SK-N-SH (cell line): Measurements from ENCODE around the gene ARHGAP45. TPM values are rescaled to one million over a fixed set of nuclear protein-coding genes. Genes with fewer than 3 reads are reported as not detected.
A peak's percentile ranks its signal among the peaks of the same experiment; 100 is the strongest.

ENCODE experiments used
- CTCF ChIA-PET: fragments of 300-600, 350-600 bp; formaldehyde crosslinking; extraction: SDS; loops from one replicate; lab custom pipeline; 2021; lab: Yijun Ruan, JAX
- POLR2A ChIA-PET: fragments of 350-600 bp; sonication (Branson Sonifier 250); formaldehyde crosslinking; extraction: SDS; loops from one replicate; lab custom pipeline; 2020; ENCODE audit warnings: antibody characterized with exemption, inconsistent platforms; lab: Yijun Ruan, JAX
- DNase-seq: peaks from one replicate; pipeline ENCODE4 v3.0.0; 2012
- H2AFZ ChIP-seq: fragments of 200-600 bp; sonication (generic); 2 replicates; pipeline ENCODE4 v1.8.1; 2016; ENCODE audit warnings: antibody characterized with exemption, mild to moderate bottlenecking, low read depth
- H3F3A ChIP-seq: fragments of 200-600 bp; sonication (generic); replicated peaks from 2 replicates; pipeline ENCODE3; 2016; ENCODE audit warnings: antibody characterized with exemption, mild to moderate bottlenecking; ENCODE audit not compliant: insufficient read depth
- H3K27ac ChIP-seq, 2 experiments: fragments of 200-500 bp in 1 of 2; fragments of 200-600 bp in 1 of 2; sonication (Bioruptor generic) in 1 of 2; sonication (generic), shearing (Covaris generic) in 1 of 2; 2 replicates each; pipeline versions ENCODE4 v1.5.1 to v1.6.1; 2014 to 2016; ENCODE audit warnings: low read depth in 2 of 2, inconsistent platforms in 1 of 2, low read length in 1 of 2, mild to moderate bottlenecking in 1 of 2, mixed read lengths in 1 of 2
- H3K27me3 ChIP-seq: fragments of 200-600 bp; sonication (generic), shearing (Covaris generic); 2 replicates; pipeline ENCODE4 v1.6.1; 2016; ENCODE audit warnings: mixed run types; ENCODE audit not compliant: insufficient read depth
- H3K36me3 ChIP-seq, 2 experiments: fragments of 200-500 bp in 1 of 2; fragments of 200-600 bp in 1 of 2; sonication (Bioruptor generic) in 1 of 2; sonication (generic) in 1 of 2; replicated peaks in 1 of 2; 2 replicates each; pipeline versions ENCODE3 to v1.5.1; 2014 to 2016; ENCODE audit warnings: low read length in 1 of 2, mild to moderate bottlenecking in 1 of 2; ENCODE audit not compliant: insufficient read depth in 2 of 2, control insufficient read depth in 1 of 2
- H3K4me1 ChIP-seq, 2 experiments: fragments of 200-500 bp in 1 of 2; fragments of 200-600 bp in 1 of 2; sonication (Bioruptor generic) in 1 of 2; sonication (generic), shearing (Covaris generic) in 1 of 2; 2 replicates each; pipeline versions ENCODE4 v1.5.1 to v1.6.1; 2014 to 2016; ENCODE audit warnings: low read depth in 1 of 2, low read length in 1 of 2, mixed run types in 1 of 2; ENCODE audit not compliant: insufficient read depth in 2 of 2, control insufficient read depth in 1 of 2
- H3K4me2 ChIP-seq: fragments of 200-600 bp; sonication (generic), shearing (Covaris generic); 2 replicates; pipeline ENCODE4 v1.6.1; 2017; ENCODE audit warnings: mixed run types
- H3K4me3 ChIP-seq, 2 experiments: fragments of 200-500 bp in 1 of 2; fragments of 200-600 bp in 1 of 2; sonication (Bioruptor generic) in 1 of 2; sonication (generic), shearing (Covaris generic) in 1 of 2; 2 replicates each; pipeline versions ENCODE4 v1.5.1 to v1.8.1; 2014 to 2016; ENCODE audit warnings: low read depth in 2 of 2, inconsistent platforms in 1 of 2, low read length in 1 of 2, mild to moderate bottlenecking in 1 of 2, mixed read lengths in 1 of 2, moderate library complexity in 1 of 2
- H3K79me2 ChIP-seq: fragments of 200-600 bp; sonication (generic); 2 replicates; pipeline ENCODE4 v1.8.1; 2017; ENCODE audit warnings: mild to moderate bottlenecking; ENCODE audit not compliant: insufficient read depth
- H3K9ac ChIP-seq: fragments of 200-600 bp; sonication (generic); 2 replicates; pipeline ENCODE4 v1.6.1; 2017; ENCODE audit warnings: mixed run types
- H3K9me2 ChIP-seq: fragments of 200-600 bp; sonication (generic); 2 replicates; pipeline ENCODE4 v1.6.1; 2017; ENCODE audit warnings: mixed run types
- H3K9me3 ChIP-seq: fragments of 200-600 bp; sonication (generic); 2 replicates; pipeline ENCODE4 v1.6.1; 2017; ENCODE audit warnings: mixed run types, mild to moderate bottlenecking, moderate library complexity
- H4K20me1 ChIP-seq: fragments of 200-600 bp; sonication (generic); 2 replicates; pipeline ENCODE4 v1.6.1; 2017; ENCODE audit warnings: mild to moderate bottlenecking, mixed run types; ENCODE audit not compliant: insufficient read depth
- EZH2phosphoT487 ChIP-seq: fragments of 200-600 bp; sonication (generic); IDR thresholded peaks from 2 replicates; pipeline ENCODE4 v1.6.1; 2017; ENCODE audit warnings: low read depth, mixed run types, mild to moderate bottlenecking, antibody characterized with exemption, moderate library complexity, borderline replicate concordance
- GATA2 ChIP-seq: sonication (generic); formaldehyde crosslinking; IDR thresholded peaks from 2 replicates; pipeline ENCODE4 v1.5.0; 2020; ENCODE audit warnings: mild to moderate bottlenecking, missing genetic modification reagents
- MAX ChIP-seq: IDR thresholded peaks from 2 replicates; pipeline ENCODE4 v1.4.0; 2012; ENCODE audit warnings: low read depth
- NRF1 ChIP-seq: IDR thresholded peaks from 2 replicates; pipeline ENCODE4 v1.6.1; 2012; ENCODE audit warnings: low read depth, mild to moderate bottlenecking, low read length
- PBX3 ChIP-seq: IDR thresholded peaks from 2 replicates; pipeline ENCODE4; 2012
- TCF12 ChIP-seq: IDR thresholded peaks from 2 replicates; pipeline ENCODE4 v1.4.0; 2012
- USF1 ChIP-seq: IDR thresholded peaks from 2 replicates; pipeline ENCODE4 v1.4.0; 2012; ENCODE audit warnings: low read depth, borderline replicate concordance
- WGBS: methylation state at CpG from one replicate; pipeline ENCODE4 v1.1.6; 2017; ENCODE audit warnings: low lambda C conversion rate; 5-methylcytosine and 5-hydroxymethylcytosine counted together
- polyA plus RNA-seq, 3 experiments: library from polyadenylated mRNA; depleted of rRNA; stranded (reverse); fragments of >200 nt; gene quantifications; 2 replicates each; pipeline ENCODE4 v1.2.3, GENCODE V29; 2012

Gene ARHGAP45
- polyA plus RNA-seq, 1 of the 3 experiments (the other 2 are of a cell fraction): 4.2 TPM

- TF ChIP-seq TCF12 (0 out of 2 replicates have a peak, but pooled peaks have one; percentile 17), MAX (0 out of 2 replicates have a peak, but pooled peaks have one; percentile 1), GATA2 (CRISPR knock-in tag) (no peak)
- TF ChIP-seq, all 33 proteins: peak for 2
- peak overlapping the region; percentile 81 to 84 for H3K27ac ChIP-seq
- peaks cover 28% of the 10 kb centered on the region for H4K20me1 ChIP-seq
- peaks cover 8 to 13% of the 10 kb centered on the region in 2 experiments for H3K36me3 ChIP-seq
- H3K9me3 ChIP-seq: no peaks in the 10 kb centered on the region
- H3K9ac ChIP-seq: peak overlapping the region; percentile 86
- H2AFZ ChIP-seq: no peak overlapping the region; the same call in 1 of the 2 replicates
- 2% methylated on average over 20 of the region's 36 CpGs for WGBS
- H3K27me3 ChIP-seq: no peaks in the 10 kb centered on the region
- peak overlapping the region; percentile 76 to 97 for H3K4me3 ChIP-seq
- peaks cover 0 to 14% of the 10 kb centered on the region in 2 experiments; a peak in 1 of 4 replicates for H3K4me1 ChIP-seq
- ChIA-PET POLR2A (interaction anchor here (0.5 to 0.8 kb wide), 2 partner anchors 14 to 17 kb away, joined by 3 to 4 read pairs; no protein-coding TSS in a partner anchor), CTCF (interaction anchor here (0.9 to 2.7 kb wide), 6 partner anchors 38 to 217 kb away, joined by 3 to 11 read pairs (median 6); no protein-coding TSS in a partner anchor)
- H3K9me2 ChIP-seq: no peaks in the 10 kb centered on the region
- peaks cover 35% of the 10 kb centered on the region for H3F3A ChIP-seq
- peak overlapping the region; percentile 99 for H3K4me2 ChIP-seq
- no peak for DNase-seq
- peaks cover 52% of the 10 kb centered on the region for H3K79me2 ChIP-seq
These were observed 40.0 kb upstream of the ARHGAP45 start for GRCh38 chr19:1026783-1027649.

GRCh38 chr19:1027650-1028061 lies 39.3 kb upstream of the ARHGAP45 start:
- Histone ChIP-seq H3K4me2 (peak overlapping the region; percentile 99), H4K20me1 (peaks cover 34% of the 10 kb centered on the region), H3K9me2 (no peaks in the 10 kb centered on the region), H3K79me2 (peaks cover 59% of the 10 kb centered on the region), H3K27ac (peak overlapping the region; percentile 81 to 84), H3K4me1 (peaks cover 0 to 14% of the 10 kb centered on the region in 2 experiments; a peak in 1 of 4 replicates), H3F3A (peaks cover 28% of the 10 kb centered on the region), H3K4me3 (peak overlapping the region; percentile 76 to 97), H2AFZ (no peak overlapping the region), H3K27me3 (no peaks in the 10 kb centered on the region), H3K9me3 (no peaks in the 10 kb centered on the region), H3K9ac (peak overlapping the region; percentile 86), H3K36me3 (peaks cover 13 to 19% of the 10 kb centered on the region in 2 experiments)
- ChIA-PET CTCF (interaction anchor here (1.1 to 2.7 kb wide), 5 partner anchors 13 to 167 kb away, joined by 4 to 11 read pairs (median 6); no protein-coding TSS in a partner anchor), POLR2A (interaction anchor here (0.8 to 1.1 kb wide), 2 partner anchors 13 to 47 kb away, joined by 3 to 4 read pairs; no protein-coding TSS in a partner anchor)
- DNase-seq: no peak
- TF ChIP-seq EZH2phosphoT487 (no peak), MAX (no peak), USF1 (no peak), PBX3 (no peak), TCF12 (no peak), NRF1 (no peak)
- 44% methylated on average over 4 of the region's 16 CpGs for WGBS
